Thoracic aorta (tissue), 2 donors: ENCODE data around the gene ABITRAM. TPM values are rescaled to one million over a fixed set of nuclear protein-coding genes. Genes with fewer than 3 reads are reported as not detected.
"Not testable (repeated sequence)": the region's sequence is repeated elsewhere in the genome, so short reads cannot be mapped to it uniquely, and the experiment has no call there.

Experiments
- ATAC-seq: fragments of 150-250 bp; one replicate; pipeline ENCODE4 v1.8.0; 2017; ENCODE audit warnings: low read depth; ENCODE audit not compliant: insufficient number of reproducible peaks, low FRiP score
- DNase-seq: peaks from one replicate; pipeline ENCODE4 v3.0.0-alpha.2; 2020; ENCODE audit warnings: low spot score
- H3K27ac ChIP-seq, 2 donors: fragments of 200-600 bp; sonication (generic); 1 replicate in 1 of 2; 2 replicates in 1 of 2; pipeline ENCODE4 v1.5.1; 2016; ENCODE audit warnings: mild to moderate bottlenecking in 2 of 2, moderate library complexity in 2 of 2
- H3K27me3 ChIP-seq: fragments of 200-600 bp; sonication (generic); replicated peaks from 2 replicates; pipeline ENCODE4 v1.6.0; 2016; ENCODE audit warnings: mild to moderate bottlenecking; ENCODE audit not compliant: insufficient read depth
- H3K36me3 ChIP-seq: fragments of 200-600 bp; sonication (generic); one replicate; pipeline ENCODE4 v1.5.1; 2016
- H3K4me1 ChIP-seq, 2 donors: fragments of 200-600 bp; sonication (generic); 1 replicate in 1 of 2; 2 replicates in 1 of 2; pipeline versions ENCODE4 v1.5.1 to v1.6.0; 2016; ENCODE audit warnings: low read depth in 2 of 2, mild to moderate bottlenecking in 1 of 2; ENCODE audit not compliant: control insufficient read depth in 1 of 2
- H3K4me3 ChIP-seq: fragments of 200-600 bp; sonication (generic); 2 replicates; pipeline ENCODE4 v1.5.1; 2016; ENCODE audit warnings: mild to moderate bottlenecking
- H3K9me3 ChIP-seq: fragments of 200-600 bp; sonication (generic); 2 replicates; pipeline ENCODE4 v1.5.1; 2016
- CTCF ChIP-seq: fragments of 200-600 bp; sonication (generic); IDR thresholded peaks from one replicate; pipeline ENCODE4 v1.5.1; 2019; ENCODE audit warnings: antibody characterized with exemption
- total RNA-seq, 2 donors: library from RNA; depleted of rRNA; stranded (reverse); fragments of >200 nt; gene quantifications; one replicate each; pipeline versions ENCODE4 v1.1.0 to v1.2.3, GENCODE V29; 2016

Gene ABITRAM
- total RNA-seq: 1 to 10 TPM; 4.6 to 5.6 TPM

GRCh38 chr9:108934323-108934893 is at the start of gene ABITRAM:
TSS of gene ABITRAM (plus strand) at chr9:108934400. CDS start at chr9:108934487, 87 bp downstream.
- H3K4me1 ChIP-seq: peaks cover 13 to 23% of the 10 kb centered on the region in 2 donors
- ATAC-seq (peak; percentile 89), DNase-seq (peak; percentile 15)
- peaks cover 1% of the 10 kb centered on the region for H3K36me3 ChIP-seq
- peak within 1 kb of the TSS; percentile 84 for H3K27ac ChIP-seq
- H3K9me3 ChIP-seq: no peaks in the 10 kb centered on the region
- no peak for TF ChIP-seq CTCF
- H3K27me3 ChIP-seq: no peaks in the 10 kb centered on the region
- peak within 1 kb of the TSS; percentile 94 for H3K4me3 ChIP-seq

- DNase-seq: no peak
- ATAC-seq: no peak
- Histone ChIP-seq H3K9me3 (no peaks in the 10 kb centered on the region), H3K4me1 (peaks cover 0 to 4% of the 10 kb centered on the region in 2 donors), H3K4me3 (no peak overlapping the region), H3K27ac (no peak overlapping the region), H3K27me3 (no peaks in the 10 kb centered on the region), H3K36me3 (peaks cover 27% of the 10 kb centered on the region)
- TF ChIP-seq CTCF: no peak
Observed at GRCh38 chr9:108884701-108885100, 49.5 kb upstream of the ABITRAM start.

- Histone ChIP-seq H3K4me1 (peaks cover 0 to 4% of the 10 kb centered on the region in 2 donors), H3K27ac (no peak overlapping the region), H3K36me3 (peaks cover 17% of the 10 kb centered on the region), H3K27me3 (no peaks in the 10 kb centered on the region), H3K4me3 (no peak overlapping the region), H3K9me3 (no peaks in the 10 kb centered on the region)
- ATAC-seq: no peak
- TF ChIP-seq CTCF: no peak
- no peak for DNase-seq
Observed at GRCh38 chr9:108885643-108886348, 48.4 kb upstream of the ABITRAM start.

- not testable (repeated sequence) for H3K27me3 ChIP-seq, ATAC-seq, H3K27ac ChIP-seq, H3K4me1 ChIP-seq, DNase-seq, H3K4me3 ChIP-seq, H3K9me3 ChIP-seq
- H3K36me3 ChIP-seq: peaks cover 17% of the 10 kb centered on the region
Observed at GRCh38 chr9:108886594-108887271, 47.5 kb upstream of the ABITRAM start.

- ATAC-seq (no peak), DNase-seq (no peak)
- no peak for TF ChIP-seq CTCF
- H3K27me3 ChIP-seq: no peaks in the 10 kb centered on the region
- no peak overlapping the region for H3K4me3 ChIP-seq
- H3K9me3 ChIP-seq: no peaks in the 10 kb centered on the region
- no peak overlapping the region for H3K27ac ChIP-seq
- H3K4me1 ChIP-seq: peaks cover 0 to 4% of the 10 kb centered on the region in 2 donors
- H3K36me3 ChIP-seq: peaks cover 25% of the 10 kb centered on the region
Observed at GRCh38 chr9:108889649-108890067, 44.5 kb upstream of the ABITRAM start.
